Gastrocnemius medialis (tissue), 4 donors: ENCODE measurements around the gene C12orf56. TPM values are rescaled to one million over a fixed set of nuclear protein-coding genes. Genes with fewer than 3 reads are reported as not detected.

Experiments
- ATAC-seq, 2 donors: fragments of 150-250 bp; one replicate each; pipeline ENCODE4 v1.9.1; 2016
- DNase-seq, 2 donors: peaks; one replicate each; pipeline ENCODE4 v3.0.0-alpha.2; 2019
- H3K27ac ChIP-seq, 4 donors: fragments of 200-600 bp; sonication (generic); 1 replicate in 1 of 4; 2 replicates in 3 of 4; pipeline ENCODE4 v1.5.1; 2016 to 2018; ENCODE audit warnings: mild to moderate bottlenecking in 2 of 4, moderate library complexity in 1 of 4
- H3K27me3 ChIP-seq, 3 donors: fragments of 200-600 bp; sonication (generic) in 2 of 3; 1 replicate in 1 of 3; 2 replicates in 2 of 3; pipeline versions ENCODE4 v1.5.1 to v1.6.0; 2016 to 2019; ENCODE audit warnings: mild to moderate bottlenecking in 1 of 3, moderate library complexity in 1 of 3
- H3K36me3 ChIP-seq, 2 donors: fragments of 200-600 bp; sonication (generic) in 1 of 2; one replicate each; pipeline ENCODE4 v1.5.1; 2017 to 2018
- H3K4me1 ChIP-seq, 2 donors: fragments of 200-600 bp; sonication (generic) in 1 of 2; one replicate each; pipeline ENCODE4 v1.5.1; 2016 to 2017; ENCODE audit warnings: mild to moderate bottlenecking in 2 of 2
- H3K4me3 ChIP-seq, 4 donors: fragments of 200-600 bp; sonication (generic) in 3 of 4; 1 replicate in 1 of 4; 2 replicates in 3 of 4; pipeline ENCODE4 v1.5.1; 2016 to 2019; ENCODE audit warnings: mild to moderate bottlenecking in 2 of 4
- H3K9me3 ChIP-seq, 3 donors: fragments of 200-600 bp; sonication (generic) in 2 of 3; 1 replicate in 1 of 3; 2 replicates in 2 of 3; pipeline ENCODE4 v1.5.1; 2016 to 2019
- POLR2A ChIP-seq, 2 donors: fragments of 450-650 bp; IDR thresholded peaks; one replicate each; pipeline ENCODE4 v1.6.1; 2017; ENCODE audit warnings: antibody characterized with exemption in 2 of 2, mild to moderate bottlenecking in 2 of 2, moderate library complexity in 2 of 2
- in situ Hi-C, 4 donors: fragments of 200-750 bp; cut with MboI; loops; one replicate each; pipeline versions ENCODE4 v1.15.0 to v1.8.0; 2017; ENCODE audit warnings: low sequenced_read_pairs in 4 of 4
- intact Hi-C: fragments of 100-400 bp; cut with DNase I; formaldehyde crosslinking; loops from one replicate; pipeline ENCODE4 v1.15.1; 2023; ENCODE audit warnings: low total_unique reads
- total RNA-seq, 4 donors: library from RNA; depleted of rRNA; stranded (reverse); fragments of >200 nt; gene quantifications; one replicate each; pipeline versions ENCODE4 v1.1.0 to v1.2.3, GENCODE V29; 2016
- TF ChIP-seq, protein P1 (sequence below), 5 experiments: fragments of 450-650 bp in 3 of 5; fragments of 200-600 bp in 2 of 5; sonication (generic) in 2 of 5; IDR thresholded peaks in 4 of 5; conservative IDR thresholded peaks in 1 of 5; 1 replicate in 4 of 5; 2 replicates in 1 of 5; pipeline ENCODE4 v1.5.1; 2016 to 2019; ENCODE audit warnings: antibody characterized with exemption in 5 of 5, mild to moderate bottlenecking in 3 of 5, moderate library complexity in 3 of 5

Gene C12orf56
- total RNA-seq, 4 donors from 2014 or later, result not detected

DNA sequence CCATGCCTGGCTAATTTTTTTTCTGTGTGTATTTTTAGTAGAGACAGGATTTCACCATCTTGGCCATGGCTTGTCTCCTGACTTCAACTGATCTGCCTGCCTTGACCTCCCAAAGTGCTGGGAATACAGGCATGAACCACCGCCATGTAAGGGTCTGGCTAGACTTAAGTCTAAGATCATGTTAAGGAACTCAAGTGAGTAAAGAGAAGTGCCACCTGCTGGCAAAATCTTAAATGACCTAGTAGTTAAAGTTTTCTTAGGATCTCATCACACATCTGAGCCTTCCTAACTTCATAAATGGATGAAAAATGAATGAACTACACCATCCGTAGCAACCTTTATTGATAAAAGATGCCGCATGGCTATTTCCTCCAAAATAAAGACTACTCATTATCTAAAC is 1.7 kb upstream of the C12orf56 start:
- no peak for TF ChIP-seq POLR2A (IDR thresholded peaks at IDR 0.05)
- TF ChIP-seq, protein P1, sequence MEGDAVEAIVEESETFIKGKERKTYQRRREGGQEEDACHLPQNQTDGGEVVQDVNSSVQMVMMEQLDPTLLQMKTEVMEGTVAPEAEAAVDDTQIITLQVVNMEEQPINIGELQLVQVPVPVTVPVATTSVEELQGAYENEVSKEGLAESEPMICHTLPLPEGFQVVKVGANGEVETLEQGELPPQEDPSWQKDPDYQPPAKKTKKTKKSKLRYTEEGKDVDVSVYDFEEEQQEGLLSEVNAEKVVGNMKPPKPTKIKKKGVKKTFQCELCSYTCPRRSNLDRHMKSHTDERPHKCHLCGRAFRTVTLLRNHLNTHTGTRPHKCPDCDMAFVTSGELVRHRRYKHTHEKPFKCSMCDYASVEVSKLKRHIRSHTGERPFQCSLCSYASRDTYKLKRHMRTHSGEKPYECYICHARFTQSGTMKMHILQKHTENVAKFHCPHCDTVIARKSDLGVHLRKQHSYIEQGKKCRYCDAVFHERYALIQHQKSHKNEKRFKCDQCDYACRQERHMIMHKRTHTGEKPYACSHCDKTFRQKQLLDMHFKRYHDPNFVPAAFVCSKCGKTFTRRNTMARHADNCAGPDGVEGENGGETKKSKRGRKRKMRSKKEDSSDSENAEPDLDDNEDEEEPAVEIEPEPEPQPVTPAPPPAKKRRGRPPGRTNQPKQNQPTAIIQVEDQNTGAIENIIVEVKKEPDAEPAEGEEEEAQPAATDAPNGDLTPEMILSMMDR (IDR thresholded peaks at IDR 0.05 in 4 of 5, conservative IDR thresholded peaks at IDR 0.05 in 1 of 5), result no peak
- no peaks in the 10 kb centered on the region for H3K4me1 ChIP-seq
- peaks cover 14 to 32% (median 22%) of the 10 kb centered on the region in 3 donors for H3K27me3 ChIP-seq
- H3K27ac ChIP-seq, result no peak overlapping the region
- intact Hi-C loops (no loop called here), in situ Hi-C loops (loop anchor here in 1 of 4 donors (25.0 kb wide), 1 partner anchor 555 kb away; the partner anchor contains the start of gene SRGAP1)
- no peaks in the 10 kb centered on the region for H3K36me3 ChIP-seq
- H3K4me3 ChIP-seq, result no peak overlapping the region
- no peaks in the 10 kb centered on the region for H3K9me3 ChIP-seq
- ATAC-seq, result no peak
- DNase-seq, result no peak

DNA sequence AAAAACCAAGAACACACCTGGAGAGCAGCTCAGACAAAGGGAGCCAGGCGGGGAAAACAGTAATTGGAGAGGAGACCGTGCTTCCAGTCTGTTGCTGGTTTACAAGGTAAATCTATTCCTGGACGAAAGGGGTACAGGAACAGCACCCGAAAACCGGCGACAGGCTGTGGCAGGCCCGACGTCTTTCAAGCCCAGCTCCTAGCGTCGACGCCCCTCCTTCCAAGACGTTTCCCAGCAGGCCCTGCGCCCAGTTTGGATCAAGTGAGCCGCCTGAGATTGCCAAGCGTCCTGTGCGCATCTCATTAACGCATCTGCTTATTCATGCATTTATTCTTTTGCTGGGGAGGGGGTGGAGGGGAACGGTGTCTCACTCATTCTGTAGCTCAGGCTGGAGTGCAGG is 1.4 kb downstream of the C12orf56 start:
- in situ Hi-C loops (loop anchor here in 1 of 4 donors (25.0 kb wide), 1 partner anchor 552 kb away; the partner anchor contains the start of gene SRGAP1), intact Hi-C loops (no loop called here)
- H3K9me3 ChIP-seq, result no peaks in the 10 kb centered on the region
- DNase-seq (no peak), ATAC-seq (no peak)
- no peak overlapping the region for H3K4me3 ChIP-seq
- H3K27ac ChIP-seq, result no peak overlapping the region
- TF ChIP-seq, protein P1 (IDR thresholded peaks at IDR 0.05 in 4 of 5, conservative IDR thresholded peaks at IDR 0.05 in 1 of 5), result no peak
- TF ChIP-seq POLR2A (IDR thresholded peaks at IDR 0.05), result no peak
- no peaks in the 10 kb centered on the region for H3K36me3 ChIP-seq
- peaks cover 14 to 32% (median 22%) of the 10 kb centered on the region in 3 donors for H3K27me3 ChIP-seq
- no peaks in the 10 kb centered on the region for H3K4me1 ChIP-seq

DNA sequence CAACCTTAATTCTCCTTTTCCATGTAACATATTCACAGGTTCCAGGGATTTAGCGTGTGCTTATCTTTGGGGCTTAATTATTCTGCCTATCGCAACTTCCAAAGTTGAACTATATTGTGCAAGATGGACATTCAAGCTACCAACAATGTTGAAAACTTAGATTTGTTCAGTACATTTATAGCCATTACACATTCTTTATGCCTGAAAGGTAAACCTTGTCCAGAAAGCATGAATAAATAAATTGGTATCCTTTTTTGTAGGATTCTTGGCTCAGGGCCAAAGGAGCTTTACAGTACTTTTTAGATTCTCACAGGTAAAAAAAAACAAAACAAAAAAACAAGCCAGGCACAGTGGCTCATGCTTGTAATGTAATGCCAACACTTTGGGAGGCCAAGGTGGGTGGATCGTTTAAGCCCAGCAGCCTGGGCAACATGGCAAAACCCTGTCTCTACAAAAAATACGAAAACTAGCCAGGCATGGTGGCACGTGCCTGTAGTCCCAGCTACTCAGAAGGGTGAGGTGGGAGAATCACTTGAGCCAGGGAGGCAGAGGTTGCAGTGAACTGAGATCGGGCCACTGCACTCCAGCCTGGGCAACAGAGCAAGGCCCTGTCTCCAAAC is 3.3 kb downstream of the C12orf56 start:
- Histone ChIP-seq H3K27me3 (peaks cover 14 to 32% (median 18%) of the 10 kb centered on the region in 3 donors), H3K4me3 (no peak overlapping the region), H3K27ac (no peak overlapping the region), H3K4me1 (no peaks in the 10 kb centered on the region), H3K36me3 (no peaks in the 10 kb centered on the region), H3K9me3 (no peaks in the 10 kb centered on the region)
- ATAC-seq, result no peak
- in situ Hi-C loops (loop anchor here in 1 of 4 donors (25.0 kb wide), 1 partner anchor 550 kb away; the partner anchor contains the start of gene SRGAP1), intact Hi-C loops (no loop called here)
- DNase-seq, result no peak
- TF ChIP-seq, protein P1 (IDR thresholded peaks at IDR 0.05 in 4 of 5, conservative IDR thresholded peaks at IDR 0.05 in 1 of 5), result no peak
- TF ChIP-seq POLR2A (IDR thresholded peaks at IDR 0.05), result no peak

DNA sequence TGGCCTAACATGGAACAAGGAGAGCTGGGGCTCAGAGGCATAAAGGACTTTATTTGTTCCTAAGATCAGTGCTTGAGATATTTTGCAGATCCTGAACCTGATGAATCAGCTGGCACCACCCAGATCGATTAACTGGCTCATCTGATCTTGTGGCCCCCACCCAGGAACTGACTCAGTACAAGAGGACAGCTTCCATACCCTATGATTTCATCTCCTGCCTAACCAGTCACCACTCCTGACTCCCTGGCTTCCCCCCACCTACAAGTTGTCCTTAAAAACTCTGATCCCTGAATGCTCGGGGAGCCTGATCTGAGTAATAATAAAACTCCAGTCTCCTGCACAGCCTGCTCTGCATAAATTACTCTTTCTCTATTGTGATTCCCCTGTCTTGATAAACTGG is 5.1 kb downstream of the C12orf56 start:
- Histone ChIP-seq H3K27ac (no peak overlapping the region), H3K4me1 (no peaks in the 10 kb centered on the region), H3K36me3 (no peaks in the 10 kb centered on the region), H3K4me3 (no peak overlapping the region), H3K27me3 (peaks cover 8 to 13% (median 10%) of the 10 kb centered on the region in 3 donors), H3K9me3 (no peaks in the 10 kb centered on the region)
- no peak for DNase-seq
- ATAC-seq, result no peak
- TF ChIP-seq, protein P1 (IDR thresholded peaks at IDR 0.05 in 4 of 5, conservative IDR thresholded peaks at IDR 0.05 in 1 of 5), result no peak
- no peak for TF ChIP-seq POLR2A (IDR thresholded peaks at IDR 0.05)
- intact Hi-C loops, result no loop called here
- in situ Hi-C loops, result loop anchor here in 1 of 4 donors (25.0 kb wide), 1 partner anchor 548 kb away; the partner anchor contains the start of gene SRGAP1
